H4 (cell line): Measurements from ENCODE around the gene SPTBN2. TPM values are rescaled to one million over a fixed set of nuclear protein-coding genes. Genes with fewer than 3 reads are reported as not detected.

Experiments
- DNase-seq: peaks from one replicate; pipeline ENCODE4 v3.0.0-alpha.2; 2015; ENCODE audit warnings: low spot score
- total RNA-seq: library from RNA; depleted of rRNA; stranded (reverse); fragments of >200 nt; shearing (Covaris generic); gene quantifications from 2 replicates; pipeline ENCODE4 v1.2.3, GENCODE V29; 2014

SPTBN2 gene
- total RNA-seq, 1 experiment from 2014 or later: 12.7 TPM

- DNase-seq: no peak
Observed at GRCh38 chr11:66685276-66686099, 43.5 kb downstream of the SPTBN2 start.

GRCh38 chr11:66684635-66685034, 44.4 kb downstream of the SPTBN2 start:
- no peak for DNase-seq

GRCh38 chr11:66683877-66684276, 45.1 kb downstream of the SPTBN2 start:
- no peak for DNase-seq

GRCh38 chr11:66680966-66681645, 47.9 kb downstream of the SPTBN2 start:
- DNase-seq: no peak

GRCh38 chr11:66677599-66678375, 51.2 kb downstream of the SPTBN2 start, which contains the start of gene RBM4B:
TSS of gene RBM4B (minus strand) at chr11:66677887. CDS start at chr11:66677079, 808 bp downstream.
- peak; percentile 92 for DNase-seq

GRCh38 chr11:66676931-66677598, 52.0 kb downstream of the SPTBN2 start:
- no peak for DNase-seq

- no peak for DNase-seq
Observed at GRCh38 chr11:66676282-66676919, 52.6 kb downstream of the SPTBN2 start.

GRCh38 chr11:66674964-66675602, 53.9 kb downstream of the SPTBN2 start:
- DNase-seq: no peak

GRCh38 chr11:66670816-66671215, 58.2 kb downstream of the SPTBN2 start:
- no peak for DNase-seq

- no peak for DNase-seq
Observed at GRCh38 chr11:66665369-66665768, 63.6 kb downstream of the SPTBN2 start.

GRCh38 chr11:66663741-66664296, 65.2 kb downstream of the SPTBN2 start:
- DNase-seq: no peak

- no peak for DNase-seq
Observed at GRCh38 chr11:66659763-66660162, 69.3 kb downstream of the SPTBN2 start.

- DNase-seq: no peak
Observed at GRCh38 chr11:66653123-66653522, 75.9 kb downstream of the SPTBN2 start.

GRCh38 chr11:66652651-66653050, 76.4 kb downstream of the SPTBN2 start:
- DNase-seq: no peak

GRCh38 chr11:66651016-66651415, 78.0 kb downstream of the SPTBN2 start:
- no peak for DNase-seq

GRCh38 chr11:66649903-66650302, 79.1 kb downstream of the SPTBN2 start:
- DNase-seq: no peak

GRCh38 chr11:66646828-66647227, 82.2 kb downstream of the SPTBN2 start:
- no peak for DNase-seq

GRCh38 chr11:66643745-66644437, 85.1 kb downstream of the SPTBN2 start:
- no peak for DNase-seq

GRCh38 chr11:66641834-66642233, 87.2 kb downstream of the SPTBN2 start:
- no peak for DNase-seq
